D721Med (cell line): ENCODE data around the gene PDE8B.

ENCODE experiments used
- DNase-seq: peaks from one replicate; pipeline ENCODE4 v3.0.0; 2011; ENCODE audit warnings: low spot score; ENCODE audit not compliant: insufficient read length
- FAIRE-seq: peaks from 2 replicates; lab custom pipeline; 2011; peaks lifted over from hg19 to GRCh38; lab: Jason Lieb, UNC
- CTCF ChIP-seq: IDR thresholded peaks from 2 replicates; pipeline ENCODE4 v1.5.1; 2012; ENCODE audit warnings: mild to moderate bottlenecking, control low read depth; ENCODE audit not compliant: insufficient read depth; ENCODE audit errors: missing control alignments

Gene PDE8B

GRCh38 chr5:77431719-77432118, 221.2 kb downstream of the PDE8B start:
- no peak for FAIRE-seq
- no peak for DNase-seq
- no peak for TF ChIP-seq CTCF

DNA sequence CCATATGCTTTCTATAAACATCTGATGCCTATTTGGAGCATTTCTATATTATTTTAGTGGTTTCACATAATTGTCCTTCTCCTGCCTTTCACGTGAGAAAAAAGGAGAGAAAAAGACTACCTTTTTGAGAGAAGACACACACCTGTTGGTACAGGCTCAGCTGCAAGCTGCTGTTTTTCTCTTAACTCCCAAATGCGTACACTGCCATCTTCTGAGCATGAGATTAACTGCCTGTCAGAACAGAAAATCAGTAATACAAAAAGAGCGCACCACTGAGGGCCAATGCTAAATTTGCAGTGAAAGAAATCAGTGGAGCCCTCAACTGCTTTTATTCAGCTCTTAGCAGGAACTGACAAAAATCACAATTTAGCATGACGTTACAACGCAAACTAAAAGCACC, 226.7 kb downstream of the PDE8B start:
- FAIRE-seq (no peak), DNase-seq (no peak)
- TF ChIP-seq CTCF: peak; percentile 50

DNA sequence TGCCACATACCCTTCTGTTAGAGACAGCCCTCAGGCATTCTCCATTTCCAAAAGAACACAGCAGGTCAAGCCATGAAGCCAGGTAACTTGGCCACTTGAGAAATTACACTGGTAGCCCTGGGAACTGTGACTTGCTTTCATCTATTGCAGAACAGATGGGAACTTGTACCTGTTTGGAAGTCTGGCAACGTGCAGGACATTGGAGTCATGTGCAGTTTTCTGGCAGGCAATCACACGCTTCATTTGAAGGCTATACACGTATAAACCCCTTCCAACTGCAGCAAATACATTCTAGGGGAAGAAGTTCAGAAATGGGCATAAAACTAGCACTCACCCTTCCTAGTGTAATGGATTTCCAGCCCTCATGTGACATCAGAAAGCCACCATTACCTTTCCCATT, 227.6 kb downstream of the PDE8B start:
- FAIRE-seq (no peak), DNase-seq (no peak)
- no peak for TF ChIP-seq CTCF

GRCh38 chr5:77443670-77444069, 233.2 kb downstream of the PDE8B start:
- FAIRE-seq (no peak), DNase-seq (no peak)
- no peak for TF ChIP-seq CTCF

DNA sequence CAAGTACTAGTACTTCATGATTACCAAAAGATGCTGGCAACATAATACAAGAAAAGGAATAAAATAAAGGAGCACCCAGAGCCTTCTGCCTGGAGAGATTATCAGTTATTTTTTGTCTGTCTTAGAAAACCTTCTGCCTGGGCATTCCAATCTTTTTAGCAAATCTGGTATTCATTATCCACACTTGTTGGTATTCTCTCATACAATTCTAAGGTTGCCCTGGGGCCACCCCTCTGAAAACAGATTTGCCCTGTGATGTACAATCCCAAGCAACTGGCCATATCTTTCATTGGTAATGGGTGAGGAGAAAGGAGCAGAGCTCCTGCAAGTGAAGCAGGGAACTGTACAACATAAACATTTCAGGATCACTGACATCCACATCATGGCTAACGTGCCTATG, 233.9 kb downstream of the PDE8B start:
- no peak for TF ChIP-seq CTCF
- no peak for DNase-seq
- FAIRE-seq: no peak

DNA sequence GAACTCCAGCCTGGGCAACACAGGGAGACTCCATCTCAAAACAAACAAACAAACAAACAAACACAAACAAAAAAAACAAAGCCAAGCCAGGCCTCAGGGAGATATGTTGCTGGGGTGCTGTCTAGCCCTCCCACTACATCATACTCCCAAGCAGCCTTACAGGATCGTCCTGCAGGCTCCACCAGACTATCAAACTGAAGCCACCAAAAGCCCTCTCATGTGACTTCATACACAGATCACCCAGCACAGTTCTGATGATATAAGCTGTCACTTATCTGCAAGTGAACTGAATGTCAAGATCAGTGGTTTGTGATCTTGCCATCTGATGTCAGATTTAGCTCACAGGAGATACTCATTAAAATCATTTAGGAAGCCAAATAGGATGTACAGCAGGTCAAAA, 238.4 kb downstream of the PDE8B start:
- DNase-seq (no peak), FAIRE-seq (no peak)
- TF ChIP-seq CTCF: no peak

DNA sequence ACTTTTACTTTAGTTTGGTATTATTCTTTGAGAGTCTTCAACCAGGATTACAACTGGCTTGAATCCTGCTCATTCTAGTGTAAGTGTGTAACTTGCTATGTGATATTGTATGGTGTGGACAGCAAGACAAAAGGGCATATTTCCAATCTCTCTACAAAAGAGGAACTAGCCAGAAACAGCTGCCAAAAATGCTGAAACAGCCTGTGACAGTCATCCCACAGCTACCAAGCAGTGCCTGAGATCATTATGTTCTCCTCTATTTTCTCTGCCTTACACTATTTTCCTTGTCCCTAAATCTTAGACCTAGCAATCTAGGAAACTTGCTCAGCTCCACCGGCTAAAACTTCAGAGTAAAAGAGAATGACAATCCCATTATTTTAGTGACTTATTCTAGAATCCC, 238.8 kb downstream of the PDE8B start:
- no peak for DNase-seq

More for the DNA sequence above, 238.8 kb downstream of the PDE8B start:
- FAIRE-seq: no peak
- TF ChIP-seq CTCF: no peak
